Stimulated activated naive CD8-positive, alpha-beta T cell treated with anti-CD3 and anti-CD28 coated beads, Interleukin-15, Interleukin-2, amounts not matched to agents 100 ng/mL and 50 ng/mL, for 24 hours (primary cell): ENCODE measurements around the gene WDR41.
"Not testable (repeated sequence)": the region's sequence is repeated elsewhere in the genome, so short reads cannot be mapped to it uniquely, and the experiment has no call there.

ENCODE experiments used
- H3K27ac Mint-ChIP-seq: one replicate; pipeline ENCODE4 v1.8.0; 2021; ENCODE audit warnings: mild to moderate bottlenecking, mixed read lengths
- H3K27me3 Mint-ChIP-seq: one replicate; pipeline ENCODE4 v1.8.0; 2021; ENCODE audit warnings: mixed read lengths
- H3K36me3 Mint-ChIP-seq: one replicate; pipeline ENCODE4 v1.8.0; 2021; ENCODE audit warnings: low read depth, mixed read lengths
- H3K4me1 Mint-ChIP-seq: one replicate; pipeline ENCODE4 v1.8.0; 2021; ENCODE audit warnings: low read depth, mixed read lengths
- H3K4me3 Mint-ChIP-seq: one replicate; pipeline ENCODE4 v1.8.0; 2021; ENCODE audit warnings: mild to moderate bottlenecking, mixed read lengths
- H3K9me3 Mint-ChIP-seq: one replicate; pipeline ENCODE4 v1.8.0; 2021; ENCODE audit warnings: mixed read lengths

WDR41 gene

GRCh38 chr5:77402796-77403195 is 89.3 kb downstream of the WDR41 start:
- Mint-ChIP-seq H3K27ac (no peak overlapping the region), H3K4me1 (no peaks in the 10 kb centered on the region), H3K9me3 (no peaks in the 10 kb centered on the region), H3K36me3 (no peaks in the 10 kb centered on the region), H3K27me3 (peaks cover 9% of the 10 kb centered on the region), H3K4me3 (no peak overlapping the region)

GRCh38 chr5:77400645-77401044 is 91.5 kb downstream of the WDR41 start:
- Mint-ChIP-seq H3K27me3 (peaks cover 4% of the 10 kb centered on the region), H3K27ac (no peak overlapping the region), H3K4me3 (no peak overlapping the region), H3K36me3 (no peaks in the 10 kb centered on the region), H3K4me1 (peaks cover 8% of the 10 kb centered on the region), H3K9me3 (no peaks in the 10 kb centered on the region)

DNA sequence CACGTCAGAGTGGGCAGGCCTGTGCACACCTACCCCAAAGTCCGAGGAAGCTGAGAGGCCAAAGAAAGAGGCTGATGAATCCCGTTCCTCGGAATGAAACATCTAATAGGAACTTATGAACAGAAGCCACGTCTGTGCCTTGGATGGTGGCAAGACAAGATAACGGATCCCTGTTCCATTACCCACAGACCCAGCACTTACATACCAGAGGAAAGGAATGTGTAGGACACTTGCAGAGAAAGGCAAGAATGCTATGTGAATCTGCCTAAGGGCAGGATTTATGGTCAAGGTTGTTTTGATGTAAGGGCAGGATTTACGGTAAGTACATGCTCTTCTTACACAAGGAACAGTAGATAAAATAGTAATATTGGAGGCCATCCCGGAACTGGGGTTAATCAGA is 93.2 kb downstream of the WDR41 start:
- Mint-ChIP-seq H3K4me3 (no peak overlapping the region), H3K36me3 (no peaks in the 10 kb centered on the region), H3K27me3 (no peaks in the 10 kb centered on the region), H3K27ac (no peak overlapping the region), H3K9me3 (no peaks in the 10 kb centered on the region), H3K4me1 (peaks cover 8% of the 10 kb centered on the region)

DNA sequence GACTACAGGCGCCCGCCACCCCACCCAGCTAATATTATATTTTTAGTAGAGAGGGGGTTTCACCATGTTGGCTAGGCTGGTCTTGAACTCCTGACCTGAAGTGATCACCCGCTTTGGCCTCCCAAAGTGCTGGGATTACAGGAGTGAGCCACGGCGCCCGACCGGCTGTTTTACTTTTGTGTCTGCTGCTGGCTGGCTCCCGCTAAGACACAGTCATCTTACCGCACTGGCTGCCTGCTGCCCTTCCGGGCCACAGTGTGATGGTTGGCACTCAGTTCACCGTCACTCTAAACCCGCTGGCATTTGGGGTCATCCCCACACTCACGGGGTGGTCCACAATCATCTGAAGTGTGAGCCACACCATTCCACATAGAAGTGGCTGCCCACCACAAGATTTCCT is 93.7 kb downstream of the WDR41 start:
- Mint-ChIP-seq H3K4me1 (peaks cover 8% of the 10 kb centered on the region), H3K27ac (no peak overlapping the region), H3K27me3 (no peaks in the 10 kb centered on the region), H3K4me3 (no peak overlapping the region), H3K36me3 (no peaks in the 10 kb centered on the region), H3K9me3 (no peaks in the 10 kb centered on the region)

- no peaks in the 10 kb centered on the region for H3K36me3 Mint-ChIP-seq
- H3K4me3 Mint-ChIP-seq = no peak overlapping the region
- no peak overlapping the region for H3K27ac Mint-ChIP-seq
Observed at GRCh38 chr5:77397686-77398292, 94.3 kb downstream of the WDR41 start.

GRCh38 chr5:77396017-77396416 is 96.1 kb downstream of the WDR41 start:
- no peaks in the 10 kb centered on the region for H3K27me3 Mint-ChIP-seq
- no peak overlapping the region for H3K27ac Mint-ChIP-seq
- H3K4me3 Mint-ChIP-seq = no peak overlapping the region
- peaks cover 12% of the 10 kb centered on the region for H3K4me1 Mint-ChIP-seq
- H3K9me3 Mint-ChIP-seq = no peaks in the 10 kb centered on the region
- H3K36me3 Mint-ChIP-seq = no peaks in the 10 kb centered on the region

More at GRCh38 chr5:77397686-77398292, 94.3 kb downstream of the WDR41 start:
- no peaks in the 10 kb centered on the region for H3K27me3 Mint-ChIP-seq
- peaks cover 8% of the 10 kb centered on the region for H3K4me1 Mint-ChIP-seq
- H3K9me3 Mint-ChIP-seq = no peaks in the 10 kb centered on the region

DNA sequence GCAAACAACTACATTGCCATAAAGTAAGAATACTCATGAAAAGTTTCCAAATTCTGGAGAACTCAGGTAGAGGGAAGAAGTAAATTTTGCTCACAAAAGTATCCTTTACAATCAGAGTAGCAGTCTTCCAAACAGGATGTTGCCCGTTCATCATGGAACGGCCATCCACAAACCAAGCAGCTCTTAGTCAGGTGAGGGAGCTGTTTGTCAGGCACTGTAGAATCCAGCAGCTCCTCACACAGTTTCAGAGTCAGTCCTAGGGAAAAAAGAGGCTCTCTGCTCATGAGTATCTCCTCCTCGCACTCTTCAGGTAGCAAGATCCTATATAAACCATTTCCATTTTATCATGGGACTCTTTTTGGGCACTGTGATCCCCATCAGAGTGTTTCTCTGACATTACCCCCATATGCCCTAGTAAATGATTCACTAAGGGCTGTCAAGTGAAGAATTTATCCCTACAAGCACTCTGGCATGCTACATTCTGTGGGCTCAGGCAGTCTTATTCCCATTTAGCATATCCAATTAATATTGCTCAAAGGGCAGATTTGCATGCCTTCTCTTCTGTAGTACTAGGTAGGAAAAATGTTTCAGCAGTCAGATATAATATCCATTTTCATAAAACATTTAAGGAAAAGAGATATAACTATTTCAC is 97.9 kb downstream of the WDR41 start:
- no peak overlapping the region for H3K4me3 Mint-ChIP-seq
- H3K4me1 Mint-ChIP-seq = peaks cover 12% of the 10 kb centered on the region
- no peak overlapping the region for H3K27ac Mint-ChIP-seq
- H3K27me3 Mint-ChIP-seq = no peaks in the 10 kb centered on the region
- H3K9me3 Mint-ChIP-seq = no peaks in the 10 kb centered on the region
- no peaks in the 10 kb centered on the region for H3K36me3 Mint-ChIP-seq

- no peaks in the 10 kb centered on the region for H3K27me3 Mint-ChIP-seq
- H3K36me3 Mint-ChIP-seq = no peaks in the 10 kb centered on the region
- H3K4me1 Mint-ChIP-seq = peaks cover 9% of the 10 kb centered on the region
- H3K9me3 Mint-ChIP-seq = peaks cover 4% of the 10 kb centered on the region
- no peak overlapping the region for H3K27ac Mint-ChIP-seq
- H3K4me3 Mint-ChIP-seq = no peak overlapping the region
Observed at GRCh38 chr5:77391240-77391765, 100.8 kb downstream of the WDR41 start.

- Mint-ChIP-seq H3K4me3 (no peak overlapping the region), H3K4me1 (peaks cover 4% of the 10 kb centered on the region), H3K36me3 (no peaks in the 10 kb centered on the region), H3K27me3 (no peaks in the 10 kb centered on the region), H3K9me3 (peaks cover 4% of the 10 kb centered on the region), H3K27ac (no peak overlapping the region)
Observed at GRCh38 chr5:77390795-77391194, 101.3 kb downstream of the WDR41 start.

GRCh38 chr5:77390221-77390620 is 101.9 kb downstream of the WDR41 start:
- Mint-ChIP-seq H3K4me3 (no peak overlapping the region), H3K36me3 (no peaks in the 10 kb centered on the region), H3K9me3 (peaks cover 4% of the 10 kb centered on the region), H3K27me3 (no peaks in the 10 kb centered on the region), H3K27ac (no peak overlapping the region), H3K4me1 (peaks cover 4% of the 10 kb centered on the region)

GRCh38 chr5:77389746-77390145 is 102.4 kb downstream of the WDR41 start:
- Mint-ChIP-seq H3K27me3 (no peaks in the 10 kb centered on the region), H3K4me3 (no peak overlapping the region), H3K27ac (no peak overlapping the region), H3K36me3 (no peaks in the 10 kb centered on the region), H3K4me1 (peaks cover 4% of the 10 kb centered on the region), H3K9me3 (peaks cover 4% of the 10 kb centered on the region)

GRCh38 chr5:77386340-77386739 is 105.8 kb downstream of the WDR41 start:
- H3K9me3 Mint-ChIP-seq = peaks cover 10% of the 10 kb centered on the region
- H3K4me1 Mint-ChIP-seq, H3K27me3 Mint-ChIP-seq, H3K4me3 Mint-ChIP-seq, H3K36me3 Mint-ChIP-seq, H3K27ac Mint-ChIP-seq: not testable (repeated sequence)

GRCh38 chr5:77383336-77383735 is 108.8 kb downstream of the WDR41 start:
- H3K27me3 Mint-ChIP-seq, H3K27ac Mint-ChIP-seq, H3K4me3 Mint-ChIP-seq, H3K36me3 Mint-ChIP-seq: not testable (repeated sequence)
- Mint-ChIP-seq H3K4me1 (peaks cover 28% of the 10 kb centered on the region), H3K9me3 (peaks cover 10% of the 10 kb centered on the region)
